K562 (cell line): ENCODE results near the gene SPINT3. TPM values are rescaled to one million over a fixed set of nuclear protein-coding genes. Genes with fewer than 3 reads are reported as not detected.

ENCODE experiments used
- ATAC-seq: fragments of 200-7000 bp; cut with Tn5 transposase; 3 replicates; pipeline ENCODE4 v1.9.1; 2020; ENCODE audit warnings: moderate library complexity
- BruUV-seq: library from RNA; stranded (reverse); fragments of 400-500 nt; replicated peaks from 2 replicates; lab custom pipeline; 2021; lab: Mats Ljungman, UMichigan
- CTCF ChIA-PET: fragments of 300-600 bp; formaldehyde crosslinking; extraction: SDS; loops from one replicate; lab custom pipeline; 2021; ENCODE audit warnings: low intra/inter-chr PET ratio; lab: Yijun Ruan, JAX
- POLR2A ChIA-PET: fragments of 300-600, 350-650 bp; sonication (Branson Sonifier 250); formaldehyde crosslinking; extraction: SDS; loops from one replicate; lab custom pipeline; 2021; ENCODE audit warnings: antibody characterized with exemption, inconsistent platforms; lab: Yijun Ruan, JAX
- DNase-seq, 4 experiments: peaks; one replicate each; pipeline versions ENCODE4 v3.0.0 to v3.0.0-alpha.2; 2011 to 2018; ENCODE audit warnings: low spot score in 3 of 4, mixed read lengths in 3 of 4; ENCODE audit errors: extremely low read depth in 1 of 4
- FAIRE-seq: peaks from 2 replicates; lab custom pipeline; 2011; peaks lifted over from hg19 to GRCh38; lab: Jason Lieb, UNC
- H2AFZ ChIP-seq: 2 replicates; pipeline ENCODE4 v1.6.0; 2011; ENCODE audit warnings: low read depth, low read length, control low read depth, inconsistent platforms
- H3K27ac ChIP-seq: fragments of 200-600 bp; 3 replicates; pipeline ENCODE4 v1.8.0; 2011; ENCODE audit warnings: low read depth, mild to moderate bottlenecking, control low read depth, inconsistent platforms, low read length, moderate library complexity, mixed read lengths; ENCODE audit errors: extremely low read depth
- H3K27me3 ChIP-seq, 2 experiments: fragments of 300-600 bp in 1 of 2; 2 replicates in 1 of 2; 3 replicates in 1 of 2; pipeline versions ENCODE4 v1.6.0 to v1.8.0; 2011; ENCODE audit warnings: inconsistent platforms in 2 of 2, low read length in 2 of 2, mild to moderate bottlenecking in 1 of 2, mixed read lengths in 1 of 2, moderate library complexity in 1 of 2; ENCODE audit not compliant: control insufficient read depth in 2 of 2, insufficient read depth in 2 of 2
- H3K36me3 ChIP-seq: fragments of 300-600 bp; 3 replicates; pipeline ENCODE4 v1.8.0; 2011; ENCODE audit warnings: mild to moderate bottlenecking, low read length, inconsistent platforms; ENCODE audit not compliant: control insufficient read depth, insufficient read depth
- H3K4me1 ChIP-seq, 2 experiments: fragments of 200-600 bp in 1 of 2; replicated peaks in 1 of 2; 2 replicates in 1 of 2; 3 replicates in 1 of 2; pipeline versions ENCODE4 v1.5.1 to v1.8.0; 2011; ENCODE audit warnings: inconsistent platforms in 2 of 2, low read length in 2 of 2, mild to moderate bottlenecking in 1 of 2, mixed read lengths in 1 of 2, moderate library complexity in 1 of 2; ENCODE audit not compliant: control insufficient read depth in 2 of 2, insufficient read depth in 2 of 2
- H3K4me2 ChIP-seq: 2 replicates; pipeline ENCODE4 v1.6.1; 2011; ENCODE audit warnings: low read length, control low read depth, inconsistent platforms, mixed read lengths; ENCODE audit not compliant: insufficient read depth
- H3K4me3 ChIP-seq: fragments of 200-600 bp; sonication (generic), shearing (Covaris generic); 2 replicates; pipeline ENCODE4 v1.5.1; 2016; ENCODE audit warnings: control low read depth, inconsistent platforms
- H3K79me2 ChIP-seq: fragments of 200-600 bp; 3 replicates; pipeline ENCODE4 v1.8.0; 2011; ENCODE audit warnings: low read length, inconsistent platforms; ENCODE audit not compliant: control insufficient read depth, insufficient read depth
- H3K9ac ChIP-seq, 2 experiments: 2 replicates each; pipeline versions ENCODE4 v1.6.0 to v1.6.1; 2011; ENCODE audit warnings: low read depth in 2 of 2, low read length in 2 of 2, control low read depth in 1 of 2, inconsistent platforms in 1 of 2, mild to moderate bottlenecking in 1 of 2, mixed read lengths in 1 of 2; ENCODE audit not compliant: insufficient read depth in 1 of 2
- H3K9me1 ChIP-seq: one replicate; pipeline ENCODE4 v1.6.0; 2011; ENCODE audit warnings: inconsistent platforms, mild to moderate bottlenecking, low read length, moderate library complexity; ENCODE audit not compliant: control insufficient read depth, insufficient read depth
- H3K9me3 ChIP-seq: replicated peaks from 2 replicates; pipeline ENCODE4 v1.5.1; 2011; ENCODE audit warnings: low read depth, low read length, inconsistent platforms; ENCODE audit not compliant: control insufficient read depth, insufficient read depth
- H4K20me1 ChIP-seq: replicated peaks from 2 replicates; pipeline ENCODE4 v1.6.1; 2011; ENCODE audit warnings: low read length, inconsistent platforms, mixed read lengths; ENCODE audit not compliant: control insufficient read depth, insufficient read depth
- EZH2 ChIP-seq: IDR thresholded peaks from 2 replicates; pipeline ENCODE4 v1.6.1; 2012; ENCODE audit warnings: low read depth, mild to moderate bottlenecking, inconsistent platforms, low read length, borderline replicate concordance
- GATA2 ChIP-seq: sonication (generic); formaldehyde crosslinking; IDR thresholded peaks from 2 replicates; pipeline ENCODE4 v1.4.0; 2020; ENCODE audit warnings: mild to moderate bottlenecking, missing genetic modification reagents
- MAZ ChIP-seq, 2 experiments: fragments of 450-650 bp in 1 of 2; sonication (generic) in 1 of 2; formaldehyde crosslinking; IDR thresholded peaks in 1 of 2; conservative IDR thresholded peaks in 1 of 2; 2 replicates each; pipeline versions ENCODE4 v1.4.0 to v1.5.0; 2020; ENCODE audit warnings: mild to moderate bottlenecking in 1 of 2, missing genetic modification reagents in 1 of 2
- MECOM ChIP-seq: fragments of 250-450 bp; sonication (Bioruptor Pico); IDR thresholded peaks from 2 replicates; pipeline ENCODE4 v1.8.0; 2022; ENCODE audit warnings: inconsistent platforms
- POLR2H ChIP-seq: IDR thresholded peaks from 2 replicates; pipeline ENCODE4 v1.6.1; 2016; ENCODE audit warnings: missing genetic modification characterization, low read depth, mild to moderate bottlenecking, control low read depth, missing compliant biosample characterization, moderate library complexity
- ZNF24 ChIP-seq: fragments of 450-650 bp; IDR thresholded peaks from 2 replicates; pipeline ENCODE4 v1.6.1; 2016
- ZNF586 ChIP-seq: fragments of 450-650 bp; formaldehyde crosslinking; conservative IDR thresholded peaks from 2 replicates; pipeline ENCODE4 v1.4.0; 2020; ENCODE audit warnings: mild to moderate bottlenecking, moderate library complexity
- WGBS: fragments of 100-300 bp; shearing (Covaris generic); methylation state at CpG from one replicate; pipeline ENCODE4 v1.1.6; 2016; ENCODE audit warnings: low coverage, mixed read lengths; ENCODE audit not compliant: insufficient coverage; ENCODE audit errors: missing lambda C conversion rate; 5-methylcytosine and 5-hydroxymethylcytosine counted together
- in situ Hi-C: fragments of 300-500 bp; cut with MboI; formaldehyde crosslinking; loops from 4 replicates; pipeline ENCODE4 v1.15.0; 2018; ENCODE audit warnings: inconsistent platforms, mixed read lengths
- intact Hi-C: fragments of 100-400 bp; cut with micrococcal nuclease; formaldehyde crosslinking; loops from 2 replicates; pipeline ENCODE4 v1.14.2; 2022
- polyA plus RNA-seq, 8 experiments: library from polyadenylated mRNA; depleted of rRNA in 4 of 8; stranded (reverse) in 5 of 8; unstranded in 3 of 8; fragments of >200 nt; fragmentation: Nextera tagmentation in 2 of 8; fragmentation: Illumina TruSeq in 1 of 8; extraction: Ambion mirVana in 2 of 8; extraction: Trizol in 1 of 8; gene quantifications; 2 replicates each; pipeline versions ENCODE4 v1.2.1 to v1.2.3, GENCODE V29; 2011 to 2014; ENCODE audit warnings: inconsistent platforms in 1 of 8, missing spikeins in 1 of 8
- total RNA-seq, 7 experiments: library from RNA; depleted of rRNA in 6 of 7; stranded (reverse); fragments of >200 nt in 6 of 7; fragmentation: Illumina TruSeq in 2 of 7; extraction: Trizol in 2 of 7; gene quantifications; 2 replicates each; pipeline versions ENCODE4 v1.2.1 to v1.2.3, GENCODE V29; 2011 to 2021; ENCODE audit warnings: low replicate concordance in 1 of 7
- TF ChIP-seq, protein P1 (sequence below): fragments of 250-450 bp; sonication (Bioruptor Pico); IDR thresholded peaks from 2 replicates; pipeline ENCODE4 v1.8.0; 2021; ENCODE audit warnings: borderline replicate concordance, mild to moderate bottlenecking, moderate library complexity; ENCODE audit not compliant: poor library complexity, severe bottlenecking
- TF ChIP-seq, protein P2 (sequence below), 2 experiments: fragments of 450-650 bp; IDR thresholded peaks; 2 replicates each; pipeline ENCODE4 v1.6.1; 2016; ENCODE audit warnings: mild to moderate bottlenecking in 2 of 2, borderline replicate concordance in 1 of 2, low read depth in 1 of 2, moderate library complexity in 1 of 2
- TF ChIP-seq, protein P3 (sequence below): fragments of 250-450 bp; sonication (Bioruptor Pico); IDR thresholded peaks from 2 replicates; pipeline ENCODE4 v1.5.0; 2022; ENCODE audit warnings: mild to moderate bottlenecking

The SPINT3 gene
- total and polyA plus RNA-seq, 9 of the 15 experiments (the other 6 are each of a cell fraction or from before 2014, with no cell fraction given), result not detected

GRCh38 chr20:45507011-45507820 lies 8.2 kb downstream of the SPINT3 start:
- Histone ChIP-seq H3K9ac (no peak overlapping the region), H3K4me2 (no peak overlapping the region), H2AFZ (no peak overlapping the region), H3K4me1 (peaks cover 0 to 7% of the 10 kb centered on the region in 2 experiments; a peak in 3 of 5 replicates), H3K4me3 (no peak overlapping the region), H3K9me1 (no peaks in the 10 kb centered on the region), H3K9me3 (no peaks in the 10 kb centered on the region), H3K27me3 (peaks cover 0 to 3% of the 10 kb centered on the region in 2 experiments; a peak in 1 of 5 replicates), H3K79me2 (no peaks in the 10 kb centered on the region), H4K20me1 (no peaks in the 10 kb centered on the region), H3K36me3 (no peaks in the 10 kb centered on the region), H3K27ac (no peak overlapping the region)
- FAIRE-seq (no peak), ATAC-seq (peak; percentile 57), DNase-seq (no peak)
- ChIA-PET CTCF (no interaction called here), POLR2A (no interaction called here)
- intact Hi-C loops (no loop called here), in situ Hi-C loops (no loop called here)
- no TSS peak for BruUV-seq
- 7% methylated on average over 5 of the region's 5 CpGs for WGBS
- TF ChIP-seq, protein P1, sequence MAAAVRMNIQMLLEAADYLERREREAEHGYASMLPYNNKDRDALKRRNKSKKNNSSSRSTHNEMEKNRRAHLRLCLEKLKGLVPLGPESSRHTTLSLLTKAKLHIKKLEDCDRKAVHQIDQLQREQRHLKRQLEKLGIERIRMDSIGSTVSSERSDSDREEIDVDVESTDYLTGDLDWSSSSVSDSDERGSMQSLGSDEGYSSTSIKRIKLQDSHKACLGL (CRISPR knock-in tag), result no peak
- TF ChIP-seq ZNF24 (no peak), ZNF586 (CRISPR knock-in tag) (no peak), EZH2 (no peak), GATA2 (CRISPR knock-in tag) (no peak), MECOM (no peak), MAZ (CRISPR knock-in tag; conservative IDR thresholded peaks at IDR 0.05 in 1 of 2, IDR thresholded peaks at IDR 0.05 in 1 of 2) (no peak), POLR2H (tag) (peak; percentile 44; the same call in 1 of the 2 replicates)
- TF ChIP-seq, protein P2, sequence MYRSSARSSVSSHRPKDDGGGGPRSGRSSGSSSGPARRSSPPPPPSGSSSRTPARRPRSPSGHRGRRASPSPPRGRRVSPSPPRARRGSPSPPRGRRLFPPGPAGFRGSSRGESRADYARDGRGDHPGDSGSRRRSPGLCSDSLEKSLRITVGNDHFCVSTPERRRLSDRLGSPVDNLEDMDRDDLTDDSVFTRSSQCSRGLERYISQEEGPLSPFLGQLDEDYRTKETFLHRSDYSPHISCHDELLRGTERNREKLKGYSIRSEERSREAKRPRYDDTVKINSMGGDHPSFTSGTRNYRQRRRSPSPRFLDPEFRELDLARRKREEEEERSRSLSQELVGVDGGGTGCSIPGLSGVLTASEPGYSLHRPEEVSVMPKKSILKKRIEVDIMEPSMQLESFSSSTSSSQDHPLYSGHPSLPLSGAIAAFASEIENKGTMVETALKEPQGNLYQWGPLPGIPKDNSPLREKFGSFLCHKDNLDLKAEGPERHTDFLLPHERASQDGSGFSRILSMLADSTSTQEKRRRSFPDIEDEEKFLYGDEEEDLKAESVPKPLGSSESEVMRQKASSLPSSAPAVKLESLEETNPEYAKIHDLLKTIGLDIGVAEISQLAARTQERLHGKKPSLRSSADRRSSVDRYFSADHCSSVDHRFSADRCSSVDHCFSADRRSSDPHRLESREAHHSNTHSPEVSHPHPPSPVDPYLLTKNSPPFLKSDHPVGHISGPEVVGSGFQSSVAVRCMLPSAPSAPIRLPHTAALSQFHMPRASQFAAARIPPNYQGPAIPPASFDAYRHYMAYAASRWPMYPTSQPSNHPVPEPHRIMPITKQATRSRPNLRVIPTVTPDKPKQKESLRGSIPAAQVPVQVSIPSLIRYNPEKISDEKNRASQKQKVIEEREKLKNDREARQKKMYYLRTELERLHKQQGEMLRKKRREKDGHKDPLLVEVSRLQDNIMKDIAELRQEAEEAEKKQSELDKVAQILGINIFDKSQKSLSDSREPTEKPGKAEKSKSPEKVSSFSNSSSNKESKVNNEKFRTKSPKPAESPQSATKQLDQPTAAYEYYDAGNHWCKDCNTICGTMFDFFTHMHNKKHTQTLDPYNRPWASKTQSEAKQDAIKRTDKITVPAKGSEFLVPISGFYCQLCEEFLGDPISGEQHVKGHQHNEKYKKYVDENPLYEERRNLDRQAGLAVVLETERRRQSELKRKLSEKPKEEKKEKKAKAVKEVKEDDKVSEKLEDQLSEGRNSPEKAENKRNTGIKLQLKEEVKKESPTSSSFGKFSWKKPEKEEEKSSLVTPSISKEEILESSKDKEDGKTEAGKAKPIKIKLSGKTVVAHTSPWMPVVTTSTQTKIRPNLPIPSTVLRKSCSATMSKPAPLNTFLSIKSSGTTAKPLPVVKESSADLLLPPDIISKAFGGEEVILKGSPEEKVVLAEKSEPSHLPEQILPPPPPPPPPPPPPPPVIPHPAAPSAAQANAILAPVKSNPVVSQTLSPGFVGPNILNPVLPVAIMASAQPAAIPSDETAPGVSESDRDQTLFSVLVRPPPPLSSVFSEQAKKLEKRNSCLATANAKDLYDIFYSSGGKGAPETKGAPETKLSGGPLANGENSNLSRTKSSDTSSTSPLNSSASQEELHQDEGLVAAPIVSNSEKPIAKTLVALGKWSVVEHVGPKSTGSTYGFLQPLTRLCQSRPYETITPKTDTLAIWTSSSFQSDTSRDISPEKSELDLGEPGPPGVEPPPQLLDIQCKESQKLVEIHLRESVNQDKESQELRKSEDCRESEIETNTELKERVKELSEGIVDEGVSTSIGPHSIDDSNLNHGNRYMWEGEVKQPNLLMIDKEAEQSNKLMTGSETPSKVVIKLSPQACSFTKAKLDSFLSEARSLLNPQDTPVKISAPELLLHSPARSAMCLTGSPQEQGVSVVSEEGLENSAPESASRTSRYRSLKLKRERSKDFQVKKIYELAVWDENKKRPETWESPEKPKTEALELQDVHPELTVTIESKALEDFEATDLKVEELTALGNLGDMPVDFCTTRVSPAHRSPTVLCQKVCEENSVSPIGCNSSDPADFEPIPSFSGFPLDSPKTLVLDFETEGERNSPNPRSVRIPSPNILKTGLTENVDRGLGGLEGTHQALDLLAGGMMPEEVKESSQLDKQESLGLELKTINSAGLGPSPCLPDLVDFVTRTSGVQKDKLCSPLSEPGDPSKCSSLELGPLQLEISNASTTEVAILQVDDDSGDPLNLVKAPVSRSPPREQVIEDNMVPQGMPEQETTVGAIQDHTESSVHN (IDR thresholded peaks at IDR 0.05; ENCODE audit: borderline replicate concordance in 1 of 2, low read depth in 1 of 2), result no peak
- TF ChIP-seq, protein P3, sequence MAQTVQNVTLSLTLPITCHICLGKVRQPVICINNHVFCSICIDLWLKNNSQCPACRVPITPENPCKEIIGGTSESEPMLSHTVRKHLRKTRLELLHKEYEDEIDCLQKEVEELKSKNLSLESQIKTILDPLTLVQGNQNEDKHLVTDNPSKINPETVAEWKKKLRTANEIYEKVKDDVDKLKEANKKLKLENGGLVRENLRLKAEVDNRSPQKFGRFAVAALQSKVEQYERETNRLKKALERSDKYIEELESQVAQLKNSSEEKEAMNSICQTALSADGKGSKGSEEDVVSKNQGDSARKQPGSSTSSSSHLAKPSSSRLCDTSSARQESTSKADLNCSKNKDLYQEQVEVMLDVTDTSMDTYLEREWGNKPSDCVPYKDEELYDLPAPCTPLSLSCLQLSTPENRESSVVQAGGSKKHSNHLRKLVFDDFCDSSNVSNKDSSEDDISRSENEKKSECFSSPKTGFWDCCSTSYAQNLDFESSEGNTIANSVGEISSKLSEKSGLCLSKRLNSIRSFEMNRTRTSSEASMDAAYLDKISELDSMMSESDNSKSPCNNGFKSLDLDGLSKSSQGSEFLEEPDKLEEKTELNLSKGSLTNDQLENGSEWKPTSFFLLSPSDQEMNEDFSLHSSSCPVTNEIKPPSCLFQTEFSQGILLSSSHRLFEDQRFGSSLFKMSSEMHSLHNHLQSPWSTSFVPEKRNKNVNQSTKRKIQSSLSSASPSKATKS (CRISPR knock-in tag), result no peak
